Stimulated activated memory B cell treated with anti-CD40 and anti-IgM and Interleukin-4, amounts not matched to agents 10 μg/mL and 1 μg/mL and 100 μg/mL, for 72 hours (primary cell): ENCODE data around the gene PLEKHA8.

Experiments
- ATAC-seq: fragments of 150-1000 bp; cut with Tn5 transposase; 2 replicates; pipeline ENCODE4 v1.10.0; 2021
- H3K27ac Mint-ChIP-seq: one replicate; pipeline ENCODE4 v1.8.0; 2022; ENCODE audit warnings: mild to moderate bottlenecking, mixed read lengths
- H3K27me3 Mint-ChIP-seq: one replicate; pipeline ENCODE4 v1.8.0; 2022; ENCODE audit warnings: mixed read lengths
- H3K36me3 Mint-ChIP-seq: one replicate; pipeline ENCODE4 v1.8.0; 2022; ENCODE audit warnings: mixed read lengths
- H3K4me1 Mint-ChIP-seq: one replicate; pipeline ENCODE4 v1.8.0; 2022; ENCODE audit warnings: mixed read lengths
- H3K4me3 Mint-ChIP-seq: one replicate; pipeline ENCODE4 v1.8.0; 2022; ENCODE audit warnings: mild to moderate bottlenecking, moderate library complexity, mixed read lengths
- H3K9me3 Mint-ChIP-seq: one replicate; pipeline ENCODE4 v1.8.0; 2022; ENCODE audit warnings: mixed read lengths

The PLEKHA8 gene

GRCh38 chr7:30135301-30136116 is 107.3 kb downstream of the PLEKHA8 start:
- Mint-ChIP-seq H3K4me3 (peak overlapping the region; percentile 89), H3K9me3 (no peaks in the 10 kb centered on the region), H3K27me3 (no peaks in the 10 kb centered on the region), H3K36me3 (no peaks in the 10 kb centered on the region), H3K27ac (peak overlapping the region; percentile 70), H3K4me1 (peaks cover 11% of the 10 kb centered on the region)
- peak; percentile 71 for ATAC-seq

GRCh38 chr7:30136117-30136731 is 108.0 kb downstream of the PLEKHA8 start:
- no peaks in the 10 kb centered on the region for H3K36me3 Mint-ChIP-seq
- H3K4me1 Mint-ChIP-seq, result peaks cover 11% of the 10 kb centered on the region
- peak overlapping the region; percentile 89 for H3K4me3 Mint-ChIP-seq
- no peaks in the 10 kb centered on the region for H3K27me3 Mint-ChIP-seq
- no peak for ATAC-seq
- no peaks in the 10 kb centered on the region for H3K9me3 Mint-ChIP-seq
- H3K27ac Mint-ChIP-seq, result peak overlapping the region; percentile 70

DNA sequence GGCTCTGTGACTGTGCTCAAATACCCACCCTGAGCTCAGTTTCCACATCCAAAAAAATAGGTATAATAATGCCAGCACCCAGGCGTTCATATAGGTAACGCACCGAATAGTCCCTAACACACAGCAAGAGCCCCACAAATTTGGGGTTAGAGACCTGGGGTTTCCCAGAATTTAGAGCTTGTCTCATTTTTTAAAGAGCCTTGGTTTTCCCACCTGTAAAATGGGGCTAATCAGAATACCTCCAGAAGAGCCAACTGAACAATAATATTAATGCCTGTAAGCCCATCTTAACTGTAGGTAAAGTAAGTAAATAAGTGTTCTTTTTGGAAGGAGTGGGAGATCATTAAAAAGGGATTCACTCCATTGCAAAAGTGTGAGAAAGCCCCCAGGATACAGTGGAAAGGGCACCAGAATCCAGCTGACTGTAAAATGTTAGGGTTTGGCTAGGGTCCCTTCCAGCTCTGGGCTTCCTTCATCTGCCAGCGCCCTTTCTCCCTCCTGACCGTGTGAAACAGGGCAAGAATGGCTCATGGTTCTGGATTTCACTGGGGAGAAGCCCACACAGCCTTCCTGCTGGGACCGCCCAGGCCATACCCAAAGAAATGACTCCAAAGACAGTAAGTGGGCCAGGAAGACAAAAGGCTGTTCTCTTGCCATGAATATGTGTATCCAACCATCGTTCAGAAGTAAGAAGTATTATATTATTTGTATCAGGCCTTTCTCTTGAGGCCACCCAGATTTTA is 108.7 kb downstream of the PLEKHA8 start:
- no peaks in the 10 kb centered on the region for H3K9me3 Mint-ChIP-seq
- peak overlapping the region; percentile 89 for H3K4me3 Mint-ChIP-seq
- H3K27ac Mint-ChIP-seq, result no peak overlapping the region
- no peaks in the 10 kb centered on the region for H3K36me3 Mint-ChIP-seq
- no peaks in the 10 kb centered on the region for H3K27me3 Mint-ChIP-seq
- H3K4me1 Mint-ChIP-seq, result peaks cover 11% of the 10 kb centered on the region
- ATAC-seq, result no peak

GRCh38 chr7:30139836-30140384 is 111.7 kb downstream of the PLEKHA8 start:
- no peak overlapping the region for H3K4me3 Mint-ChIP-seq
- H3K4me1 Mint-ChIP-seq, result peaks cover 16% of the 10 kb centered on the region
- H3K27me3 Mint-ChIP-seq, result no peaks in the 10 kb centered on the region
- no peaks in the 10 kb centered on the region for H3K36me3 Mint-ChIP-seq
- no peak overlapping the region for H3K27ac Mint-ChIP-seq
- no peak for ATAC-seq
- H3K9me3 Mint-ChIP-seq, result no peaks in the 10 kb centered on the region

DNA sequence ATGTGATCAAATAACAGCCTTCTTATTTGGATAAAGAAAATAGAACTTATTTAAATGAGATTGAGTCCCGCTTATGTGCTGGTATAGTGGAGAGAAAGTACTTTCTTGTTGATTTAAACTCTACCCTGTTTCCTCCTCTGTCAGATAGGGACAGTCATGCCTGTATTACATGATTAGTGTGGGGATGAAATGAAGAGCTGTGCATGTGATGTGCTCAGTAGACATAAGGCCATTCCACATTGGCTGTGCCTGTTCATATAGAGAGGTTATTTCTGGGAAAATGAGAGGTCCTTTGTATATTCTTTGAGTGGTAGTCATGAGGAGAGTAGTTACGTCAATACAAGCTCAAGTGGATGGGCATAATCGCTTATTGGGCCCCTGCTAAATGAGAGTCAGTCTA is 112.2 kb downstream of the PLEKHA8 start:
- Mint-ChIP-seq H3K27ac (no peak overlapping the region), H3K4me3 (no peak overlapping the region), H3K36me3 (no peaks in the 10 kb centered on the region), H3K9me3 (no peaks in the 10 kb centered on the region), H3K27me3 (no peaks in the 10 kb centered on the region), H3K4me1 (peaks cover 16% of the 10 kb centered on the region)
- no peak for ATAC-seq

- H3K4me1 Mint-ChIP-seq, result peaks cover 10% of the 10 kb centered on the region
- H3K27ac Mint-ChIP-seq, result no peak overlapping the region
- no peaks in the 10 kb centered on the region for H3K36me3 Mint-ChIP-seq
- no peak overlapping the region for H3K4me3 Mint-ChIP-seq
- ATAC-seq, result no peak
- H3K9me3 Mint-ChIP-seq, result no peaks in the 10 kb centered on the region
- no peaks in the 10 kb centered on the region for H3K27me3 Mint-ChIP-seq
Measured at GRCh38 chr7:30142710-30143109, 114.5 kb downstream of the PLEKHA8 start.

DNA sequence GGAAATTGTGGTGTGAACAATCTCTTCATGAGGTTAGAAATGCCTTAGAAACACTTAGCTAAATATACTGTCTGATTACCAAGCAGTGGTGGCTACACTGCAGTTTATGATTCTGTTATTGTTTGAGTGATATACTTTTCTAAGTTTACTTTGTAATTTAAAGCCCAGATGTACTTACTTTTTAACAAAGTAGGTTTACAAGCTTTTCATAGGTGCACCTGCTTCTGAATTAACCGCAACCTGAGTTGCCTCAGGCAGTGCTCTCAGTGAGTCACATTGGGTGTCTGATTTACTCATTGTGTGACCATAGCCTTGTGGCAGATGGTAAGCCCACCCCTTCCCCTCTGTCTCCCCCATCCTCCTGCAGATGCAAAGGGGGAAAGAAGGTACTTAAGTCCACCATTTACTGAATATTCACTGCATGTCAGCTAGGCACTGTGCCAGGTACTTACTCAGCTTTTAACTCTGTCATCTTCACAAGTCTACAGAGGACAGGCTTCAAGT is 115.6 kb downstream of the PLEKHA8 start:
- H3K36me3 Mint-ChIP-seq, result no peaks in the 10 kb centered on the region
- H3K4me1 Mint-ChIP-seq, result peaks cover 10% of the 10 kb centered on the region
- no peaks in the 10 kb centered on the region for H3K27me3 Mint-ChIP-seq
- H3K9me3 Mint-ChIP-seq, result no peaks in the 10 kb centered on the region
- ATAC-seq, result peak; percentile 66
- no peak overlapping the region for H3K4me3 Mint-ChIP-seq
- no peak overlapping the region for H3K27ac Mint-ChIP-seq

DNA sequence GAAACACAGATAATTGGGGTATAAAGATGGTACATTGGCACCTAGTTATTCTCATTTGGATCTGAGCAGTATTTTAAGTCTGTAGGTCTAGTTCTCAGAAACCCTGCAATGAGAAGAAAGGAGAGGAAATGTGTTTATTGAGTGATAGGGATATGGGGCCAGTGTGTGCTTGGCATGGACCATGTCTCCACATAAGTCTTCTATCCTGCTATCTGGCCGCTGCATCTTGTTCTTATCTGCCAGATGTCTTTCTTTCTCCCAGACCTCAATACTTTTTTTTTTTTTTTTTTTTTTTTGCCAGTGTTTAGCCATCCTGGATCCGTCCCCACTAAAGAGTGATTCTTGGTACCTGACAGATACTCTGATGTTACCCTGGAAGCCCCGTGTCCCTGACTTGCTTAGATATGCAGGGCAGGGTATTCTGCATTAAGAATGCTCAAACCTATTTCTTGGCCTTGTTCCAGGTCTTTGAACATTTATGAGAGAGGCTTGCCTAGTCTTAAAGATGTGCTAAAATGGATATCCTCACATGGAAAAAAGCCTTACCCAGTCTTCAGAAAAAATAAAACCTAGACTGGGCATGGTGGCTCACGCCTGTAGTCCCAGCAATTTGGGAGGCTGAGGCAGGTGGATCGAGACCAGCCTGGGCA is 116.6 kb downstream of the PLEKHA8 start:
- Mint-ChIP-seq H3K36me3 (no peaks in the 10 kb centered on the region), H3K27me3 (no peaks in the 10 kb centered on the region), H3K4me3 (no peak overlapping the region), H3K27ac (no peak overlapping the region), H3K4me1 (peaks cover 10% of the 10 kb centered on the region), H3K9me3 (no peaks in the 10 kb centered on the region)
- ATAC-seq, result no peak

- ATAC-seq, result no peak
- Mint-ChIP-seq H3K27me3 (no peaks in the 10 kb centered on the region), H3K36me3 (no peaks in the 10 kb centered on the region), H3K4me3 (no peak overlapping the region), H3K4me1 (peaks cover 10% of the 10 kb centered on the region), H3K9me3 (no peaks in the 10 kb centered on the region), H3K27ac (no peak overlapping the region)
Measured at GRCh38 chr7:30145426-30145970, 117.3 kb downstream of the PLEKHA8 start.

GRCh38 chr7:30146127-30146612 is 118.0 kb downstream of the PLEKHA8 start:
- H3K4me3 Mint-ChIP-seq, result no peak overlapping the region
- H3K4me1 Mint-ChIP-seq, result peaks cover 10% of the 10 kb centered on the region
- H3K36me3 Mint-ChIP-seq, result no peaks in the 10 kb centered on the region
- no peak for ATAC-seq
- no peaks in the 10 kb centered on the region for H3K27me3 Mint-ChIP-seq
- H3K27ac Mint-ChIP-seq, result no peak overlapping the region
- H3K9me3 Mint-ChIP-seq, result no peaks in the 10 kb centered on the region

GRCh38 chr7:30147223-30147622 is 119.0 kb downstream of the PLEKHA8 start:
- Mint-ChIP-seq H3K27ac (no peak overlapping the region), H3K36me3 (no peaks in the 10 kb centered on the region), H3K9me3 (no peaks in the 10 kb centered on the region), H3K4me1 (peaks cover 10% of the 10 kb centered on the region), H3K27me3 (no peaks in the 10 kb centered on the region), H3K4me3 (no peak overlapping the region)
- no peak for ATAC-seq

DNA sequence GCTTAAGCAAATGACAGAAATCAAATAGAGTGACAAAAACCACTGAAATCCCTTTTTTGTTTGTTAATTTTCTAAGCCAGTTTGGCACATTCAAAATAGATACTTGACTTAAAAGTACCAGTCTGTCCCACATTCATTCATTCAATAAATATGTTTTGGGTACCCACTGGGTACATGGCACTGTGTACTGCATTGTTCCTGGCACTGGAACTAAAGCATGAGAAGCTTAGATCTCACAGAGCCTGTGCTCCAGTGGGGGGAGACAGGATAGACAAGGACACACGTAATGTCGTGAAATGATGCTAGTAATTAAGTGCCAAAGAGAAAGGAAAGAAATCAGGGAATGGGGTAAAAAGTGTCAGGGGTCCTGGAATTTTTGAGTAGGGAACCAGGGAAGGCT is 119.6 kb downstream of the PLEKHA8 start:
- Mint-ChIP-seq H3K36me3 (no peaks in the 10 kb centered on the region), H3K27me3 (no peaks in the 10 kb centered on the region), H3K4me3 (no peak overlapping the region), H3K27ac (no peak overlapping the region), H3K9me3 (no peaks in the 10 kb centered on the region), H3K4me1 (peaks cover 7% of the 10 kb centered on the region)
- no peak for ATAC-seq

- no peak overlapping the region for H3K27ac Mint-ChIP-seq
- H3K4me3 Mint-ChIP-seq, result no peak overlapping the region
Measured at GRCh38 chr7:30148426-30148825, 120.2 kb downstream of the PLEKHA8 start.

GRCh38 chr7:30148951-30149459 is 120.8 kb downstream of the PLEKHA8 start:
- H3K9me3 Mint-ChIP-seq, result no peaks in the 10 kb centered on the region
- no peaks in the 10 kb centered on the region for H3K36me3 Mint-ChIP-seq
- no peaks in the 10 kb centered on the region for H3K4me1 Mint-ChIP-seq
- no peak overlapping the region for H3K27ac Mint-ChIP-seq
- peak overlapping the region; percentile 60 for H3K4me3 Mint-ChIP-seq
- no peaks in the 10 kb centered on the region for H3K27me3 Mint-ChIP-seq
- peak; percentile 68 for ATAC-seq

More at GRCh38 chr7:30148426-30148825, 120.2 kb downstream of the PLEKHA8 start:
- no peak for ATAC-seq
- Mint-ChIP-seq H3K9me3 (no peaks in the 10 kb centered on the region), H3K27me3 (no peaks in the 10 kb centered on the region), H3K4me1 (peaks cover under 1% of the 10 kb centered on the region), H3K36me3 (no peaks in the 10 kb centered on the region)
